ENCODE measurements around the gene DCDC2C.

- no peak for TF ChIP-seq TEAD4 (IDR thresholded peaks at IDR 0.05)
- TF ChIP-seq YY1 (IDR thresholded peaks at IDR 0.05; ENCODE audit: low read depth) = no peak
- no peak for TF ChIP-seq EGR1 (IDR thresholded peaks at IDR 0.05)
Measured at GRCh38 chr2:3749201-3749600, 45.8 kb downstream of the DCDC2C start.

All from Ishikawa (cell line).